Psoas muscle (tissue), 8 donors: ENCODE data around the gene SHC3. TPM values are rescaled to one million over a fixed set of nuclear protein-coding genes. Genes with fewer than 3 reads are reported as not detected.

Source experiments
- ATAC-seq, 4 donors: fragments of 200-7000 bp; cut with Tn5 transposase; one replicate each; pipeline ENCODE4 v1.9.1; 2020; ENCODE audit warnings: moderate library complexity in 3 of 4, mild to moderate bottlenecking in 2 of 4
- DNase-seq, 2 donors: peaks; one replicate each; pipeline ENCODE4 v3.0.0-alpha.2; 2020
- H3K27ac ChIP-seq: fragments of 200-600 bp; one replicate; pipeline ENCODE4 v1.8.0; 2022
- H3K27me3 ChIP-seq, 3 donors: fragments of 200-600 bp in 1 of 3; one replicate each; pipeline versions ENCODE4 v1.6.1 to v1.8.0; 2013 to 2022; ENCODE audit warnings: low read length in 2 of 3, mild to moderate bottlenecking in 2 of 3, moderate library complexity in 1 of 3; ENCODE audit not compliant: insufficient read depth in 3 of 3
- H3K36me3 ChIP-seq, 2 donors: fragments of 200-600 bp in 1 of 2; one replicate each; pipeline versions ENCODE4 v1.6.1 to v1.8.0; 2013 to 2022; ENCODE audit warnings: low read depth in 1 of 2, mild to moderate bottlenecking in 1 of 2, moderate library complexity in 1 of 2; ENCODE audit not compliant: insufficient read depth in 1 of 2
- H3K4me1 ChIP-seq: fragments of 200-600 bp; one replicate; pipeline ENCODE4 v1.8.0; 2022
- H3K4me3 ChIP-seq: fragments of 200-600 bp; one replicate; pipeline ENCODE4 v1.8.0; 2022; ENCODE audit warnings: mild to moderate bottlenecking
- H3K9me3 ChIP-seq: fragments of 200-600 bp; one replicate; pipeline ENCODE4 v1.8.0; 2022
- CTCF ChIP-seq: fragments of 200-600 bp; IDR thresholded peaks from one replicate; pipeline ENCODE4 v1.8.0; 2022; ENCODE audit warnings: antibody characterized with exemption
- WGBS, 3 donors: extraction: QIAGEN DNeasy Blood & Tissue Kit; methylation state at CpG; one replicate each; pipeline versions ENCODE4 v1.1.6 to v1.1.7; 2013; 5-methylcytosine and 5-hydroxymethylcytosine counted together
- intact Hi-C, 2 donors: fragments of 100-400 bp; cut with DNase I; formaldehyde crosslinking; loops; one replicate each; pipeline versions ENCODE4 v1.11.0 to v1.14.2; 2022
- long read RNA-seq, 2 donors: library from polyadenylated mRNA; unstranded; transcript quantifications; one replicate each; pipeline ENCODE4 v2.0.0, GENCODE V29; 2021
- polyA plus RNA-seq, 3 donors: library from polyadenylated mRNA; stranded (reverse); fragments of 200-250 nt; gene quantifications; one replicate each; pipeline ENCODE4 v1.2.3, GENCODE V29; 2013
- total RNA-seq, 4 donors: library from RNA; stranded (reverse); fragmentation: NEBNext Ultra II Directional in 2 of 4; extraction: Animal tissue kit (Norgen Biotek cat#: 25700) in 2 of 4; gene quantifications; one replicate each; pipeline versions ENCODE4 v1.2.1 to v1.2.4, GENCODE V29; 2021 to 2023
- donor health status: healthy with polysubstance abuse.
- donor health status: DM: no; HTN: no; CAD: no; lungs with moderate emphysema.
- donor health status: Bipolar disorder and iron deficiency.
- donor health status: healthy.
- donor health status: DM: yes; HTN: yes; CAD: no.
- donor health status: DM: no; HTN: no; CAD: no.
- donor health status: DM: no; HTN: no; CAD: no.
- donor health status: DM: yes; HTN: yes; CAD: no.

The SHC3 gene
- total RNA-seq (under 1 TPM; 0.12 to 0.71 (median 0.37) TPM), polyA plus RNA-seq (under 1 TPM; 0.04 to 0.39 (median 0.08) TPM)
- long read RNA-seq, donor 1, result 0 reads
- long read RNA-seq, donor 2, partial matches to known transcripts, result 0 of 3 reads
- long read RNA-seq, donor 2, other reads (novel, unspliced or antisense), result 3 of 3 reads

GRCh38 chr9:89177944-89178829, at the start of gene SHC3:
SHC3 (minus strand) TSS chr9:89178818; CDS start chr9:89178460, 358 bp downstream.
- Histone ChIP-seq H3K4me1 (peaks cover 17% of the 10 kb centered on the region), H3K9me3 (no peaks in the 10 kb centered on the region), H3K27me3 (peaks cover 4 to 47% (median 17%) of the 10 kb centered on the region in 3 donors), H3K27ac (peak within 1 kb of the TSS; percentile 59), H3K4me3 (peak within 1 kb of the TSS; percentile 66), H3K36me3 (no peaks in the 10 kb centered on the region)
- DNase-seq, result peak in 1 of 2 donors; percentile 18
- TF ChIP-seq CTCF, result no peak
- WGBS, 3 donors, result 2 to 3% (median 2%) methylated on average over 44 to 96 of the region's 96 CpGs
- no peak for ATAC-seq
- intact Hi-C loops, result loop anchor here in 1 of 2 donors (10.0 kb wide), 2 partner anchors 117 to 367 kb away; no protein-coding TSS in a partner anchor

- H3K9me3 ChIP-seq, result no peaks in the 10 kb centered on the region
- no peak overlapping the region for H3K4me3 ChIP-seq
- no peaks in the 10 kb centered on the region for H3K27me3 ChIP-seq
- no peak for TF ChIP-seq CTCF
- intact Hi-C loops, result no loop called here
- no peaks in the 10 kb centered on the region for H3K4me1 ChIP-seq
- H3K27ac ChIP-seq, result no peak overlapping the region
- H3K36me3 ChIP-seq, result no peaks in the 10 kb centered on the region
- 48 to 60% (median 56%) methylated on average over 5 of the region's 5 CpGs for WGBS, 3 donors
- no peak for ATAC-seq
- DNase-seq, result no peak
Measured at GRCh38 chr9:89225991-89226471, 47.4 kb upstream of the SHC3 start.

GRCh38 chr9:89225587-89225986, 47.0 kb upstream of the SHC3 start:
- TF ChIP-seq CTCF, result no peak
- 57 to 66% (median 61%) methylated on average over 5 of the region's 5 CpGs for WGBS, 3 donors
- H3K36me3 ChIP-seq, result no peaks in the 10 kb centered on the region
- H3K27ac ChIP-seq, result no peak overlapping the region
- H3K4me1 ChIP-seq, result no peaks in the 10 kb centered on the region
- H3K27me3 ChIP-seq, result no peaks in the 10 kb centered on the region
- H3K4me3 ChIP-seq, result no peak overlapping the region
- ATAC-seq (no peak), DNase-seq (no peak)
- intact Hi-C loops, result no loop called here
- H3K9me3 ChIP-seq, result no peaks in the 10 kb centered on the region

DNA sequence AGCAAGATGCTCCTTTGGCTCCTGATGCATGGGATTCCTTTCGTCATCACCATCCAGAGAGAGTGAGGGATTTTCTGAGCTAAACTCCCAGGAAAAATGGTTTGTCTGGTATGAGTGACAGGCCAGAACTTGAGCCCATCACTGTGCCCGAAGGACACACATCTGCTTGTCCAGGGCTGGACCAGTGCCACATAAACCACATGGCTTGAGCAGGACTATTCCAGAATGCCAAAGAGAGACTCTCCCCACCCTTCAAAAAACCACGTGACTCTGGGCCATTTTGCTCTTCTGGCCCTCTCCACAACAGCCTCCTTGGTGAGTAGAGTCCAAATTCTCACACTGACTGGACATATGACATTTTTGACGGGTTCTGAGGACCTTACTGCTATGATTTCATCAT, 46.4 kb upstream of the SHC3 start:
- H3K4me3 ChIP-seq, result no peak overlapping the region
- H3K36me3 ChIP-seq, result no peaks in the 10 kb centered on the region
- intact Hi-C loops, result no loop called here
- WGBS, 3 donors, result 66 to 70% (median 68%) methylated on average over 4 of the region's 4 CpGs
- TF ChIP-seq CTCF, result no peak
- DNase-seq (no peak), ATAC-seq (no peak)
- H3K9me3 ChIP-seq, result no peaks in the 10 kb centered on the region
- no peaks in the 10 kb centered on the region for H3K27me3 ChIP-seq
- H3K27ac ChIP-seq, result no peak overlapping the region
- H3K4me1 ChIP-seq, result no peaks in the 10 kb centered on the region
